NT2/D1 (cell line): Measurements from ENCODE around the gene HPCAL1.

Experiments used
- DNase-seq: peaks from one replicate; pipeline ENCODE4 v3.0.0-alpha.2; 2011; ENCODE audit warnings: low read depth, low spot score
- H3K27me3 ChIP-seq: 2 replicates; pipeline ENCODE4 v1.6.0; 2011; ENCODE audit warnings: mild to moderate bottlenecking; ENCODE audit not compliant: insufficient read length, insufficient read depth
- H3K36me3 ChIP-seq: 2 replicates; pipeline ENCODE4 v1.6.1; 2011; ENCODE audit warnings: mild to moderate bottlenecking, low read length, mixed read lengths; ENCODE audit not compliant: insufficient read depth, insufficient read length
- H3K4me1 ChIP-seq: 2 replicates; pipeline ENCODE4 v1.5.1; 2011; ENCODE audit not compliant: insufficient read depth, insufficient read length
- H3K4me3 ChIP-seq: 2 replicates; pipeline ENCODE4 v1.5.1; 2011; ENCODE audit warnings: low read depth; ENCODE audit not compliant: insufficient read length
- H3K9ac ChIP-seq: 2 replicates; pipeline ENCODE4 v1.6.0; 2011; ENCODE audit warnings: low read depth; ENCODE audit not compliant: insufficient read length
- H3K9me3 ChIP-seq: 2 replicates; pipeline ENCODE4 v1.5.1; 2011; ENCODE audit warnings: mild to moderate bottlenecking, low read length; ENCODE audit not compliant: insufficient read depth
- SUZ12 ChIP-seq: IDR thresholded peaks from 2 replicates; pipeline ENCODE4 v1.6.1; 2011; ENCODE audit not compliant: insufficient read length, insufficient read depth; ENCODE audit errors: extremely low read depth
- YY1 ChIP-seq: IDR thresholded peaks from 2 replicates; pipeline ENCODE4 v1.6.1; 2011; ENCODE audit not compliant: insufficient read length, insufficient read depth
- ZNF274 ChIP-seq: IDR thresholded peaks from 2 replicates; pipeline ENCODE4 v1.6.1; 2011; ENCODE audit warnings: mild to moderate bottlenecking, low read depth, low read length

The HPCAL1 gene

GRCh38 chr2:10303181-10303693 is 533 bp downstream of the HPCAL1 start:
- Histone ChIP-seq H3K27me3 (peaks cover 28% of the 10 kb centered on the region), H3K4me3 (peak overlapping the region; percentile 78), H3K9ac (peak overlapping the region; percentile 87), H3K4me1 (peaks cover 8% of the 10 kb centered on the region), H3K9me3 (no peaks in the 10 kb centered on the region), H3K36me3 (no peaks in the 10 kb centered on the region)
- TF ChIP-seq YY1: no peak
- TF ChIP-seq SUZ12: no peak
- TF ChIP-seq ZNF274: no peak
- DNase-seq: no peak

GRCh38 chr2:10303694-10304378 is 1.1 kb downstream of the HPCAL1 start:
- peak overlapping the region; percentile 64 for H3K9ac ChIP-seq

GRCh38 chr2:10304458-10305253 is 2.0 kb downstream of the HPCAL1 start:
- no peaks in the 10 kb centered on the region for H3K36me3 ChIP-seq
- H3K9ac ChIP-seq: peak overlapping the region; percentile 56
- peaks cover 8% of the 10 kb centered on the region for H3K4me1 ChIP-seq
- DNase-seq: no peak
- H3K9me3 ChIP-seq: no peaks in the 10 kb centered on the region
- TF ChIP-seq YY1 (no peak), SUZ12 (no peak), ZNF274 (no peak)
- H3K4me3 ChIP-seq: peak overlapping the region; percentile 78
- peaks cover 28% of the 10 kb centered on the region for H3K27me3 ChIP-seq

More at GRCh38 chr2:10303694-10304378, 1.1 kb downstream of the HPCAL1 start:
- Histone ChIP-seq H3K4me3 (peak overlapping the region; percentile 78), H3K9me3 (no peaks in the 10 kb centered on the region), H3K27me3 (peaks cover 28% of the 10 kb centered on the region), H3K36me3 (no peaks in the 10 kb centered on the region), H3K4me1 (peaks cover 8% of the 10 kb centered on the region)
- TF ChIP-seq ZNF274 (no peak), YY1 (no peak), SUZ12 (peak; percentile 53)
- no peak for DNase-seq

- Histone ChIP-seq H3K9ac (no peak overlapping the region), H3K27me3 (peaks cover 28% of the 10 kb centered on the region), H3K4me3 (no peak overlapping the region), H3K4me1 (peaks cover 8% of the 10 kb centered on the region), H3K36me3 (no peaks in the 10 kb centered on the region), H3K9me3 (no peaks in the 10 kb centered on the region)
- TF ChIP-seq SUZ12 (no peak), YY1 (no peak), ZNF274 (no peak)
- DNase-seq: no peak
These were observed 2.5 kb downstream of the HPCAL1 start for GRCh38 chr2:10305254-10305635.

GRCh38 chr2:10305715-10306114 is 3.0 kb downstream of the HPCAL1 start:
- peaks cover 28% of the 10 kb centered on the region for H3K27me3 ChIP-seq
- TF ChIP-seq SUZ12: no peak
- no peak for TF ChIP-seq YY1
- no peak for TF ChIP-seq ZNF274
- DNase-seq: no peak
- H3K9ac ChIP-seq: no peak overlapping the region
- peaks cover 8% of the 10 kb centered on the region for H3K4me1 ChIP-seq
- no peaks in the 10 kb centered on the region for H3K36me3 ChIP-seq
- H3K4me3 ChIP-seq: no peak overlapping the region
- H3K9me3 ChIP-seq: no peaks in the 10 kb centered on the region

GRCh38 chr2:10306901-10307463 is 4.3 kb downstream of the HPCAL1 start:
- Histone ChIP-seq H3K9me3 (no peaks in the 10 kb centered on the region), H3K27me3 (peaks cover 28% of the 10 kb centered on the region), H3K36me3 (peaks cover 2% of the 10 kb centered on the region), H3K9ac (no peak overlapping the region), H3K4me1 (peaks cover 4% of the 10 kb centered on the region), H3K4me3 (no peak overlapping the region)
- DNase-seq: no peak
- no peak for TF ChIP-seq SUZ12
- no peak for TF ChIP-seq ZNF274
- no peak for TF ChIP-seq YY1

- no peak overlapping the region for H3K9ac ChIP-seq
- no peaks in the 10 kb centered on the region for H3K9me3 ChIP-seq
- no peak for DNase-seq
- H3K4me3 ChIP-seq: no peak overlapping the region
- peaks cover 28% of the 10 kb centered on the region for H3K27me3 ChIP-seq
- peaks cover 2% of the 10 kb centered on the region for H3K4me1 ChIP-seq
- no peak for TF ChIP-seq ZNF274
- TF ChIP-seq YY1: no peak
- no peak for TF ChIP-seq SUZ12
- peaks cover 7% of the 10 kb centered on the region for H3K36me3 ChIP-seq
These were observed 5.0 kb downstream of the HPCAL1 start for GRCh38 chr2:10307561-10308156.
